ENCODE data around the gene APOOL. TPM values are rescaled to one million over a fixed set of nuclear protein-coding genes. Genes with fewer than 3 reads are reported as not detected.
A peak's percentile ranks its signal among the peaks of the same experiment; 100 is the strongest.
"Not testable (repeated sequence)": the region's sequence is repeated elsewhere in the genome, so short reads cannot be mapped to it uniquely, and the experiment has no call there.

Gene APOOL, protein sequence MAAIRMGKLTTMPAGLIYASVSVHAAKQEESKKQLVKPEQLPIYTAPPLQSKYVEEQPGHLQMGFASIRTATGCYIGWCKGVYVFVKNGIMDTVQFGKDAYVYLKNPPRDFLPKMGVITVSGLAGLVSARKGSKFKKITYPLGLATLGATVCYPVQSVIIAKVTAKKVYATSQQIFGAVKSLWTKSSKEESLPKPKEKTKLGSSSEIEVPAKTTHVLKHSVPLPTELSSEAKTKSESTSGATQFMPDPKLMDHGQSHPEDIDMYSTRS
- total RNA-seq (2014; rRNA removed; shearing (Covaris generic)): 10.4 and 11.1 TPM in 2 replicates

DNA sequence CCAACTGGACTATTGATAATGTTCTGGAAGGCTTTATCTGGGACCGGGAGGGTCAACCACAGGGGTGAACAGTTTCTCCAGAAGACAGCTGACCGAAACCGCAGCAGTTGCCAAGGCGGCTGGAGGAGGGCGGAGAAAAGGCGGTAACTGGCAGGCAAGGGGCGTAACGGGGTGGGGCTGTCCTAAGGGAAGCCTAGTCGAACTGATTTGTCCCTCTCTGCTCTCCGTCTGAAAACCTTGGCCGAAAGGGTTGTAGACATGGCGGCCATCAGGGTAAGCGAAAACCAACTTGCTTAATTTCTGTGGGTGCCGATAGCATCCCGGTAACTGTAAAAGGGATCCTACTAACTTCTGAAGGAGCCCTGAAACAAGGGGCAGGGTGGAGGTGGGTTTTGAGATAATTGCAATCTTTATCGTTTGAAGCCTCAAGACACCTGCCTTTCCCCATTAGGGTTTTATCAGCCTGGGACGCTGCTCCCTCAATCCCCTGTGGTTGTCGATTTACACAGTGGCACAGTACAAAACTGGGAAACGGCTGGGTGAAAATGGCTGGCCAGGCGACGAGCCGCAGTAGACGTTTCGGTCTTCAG lies at the start of gene APOOL:
APOOL (plus strand) TSS at position 223 of the 590 bp plus-strand sequence; CDS start at position 259, 36 bp downstream.
- peak; percentile 86 for DNase-seq (ENCODE audit: low read depth)

DNA sequence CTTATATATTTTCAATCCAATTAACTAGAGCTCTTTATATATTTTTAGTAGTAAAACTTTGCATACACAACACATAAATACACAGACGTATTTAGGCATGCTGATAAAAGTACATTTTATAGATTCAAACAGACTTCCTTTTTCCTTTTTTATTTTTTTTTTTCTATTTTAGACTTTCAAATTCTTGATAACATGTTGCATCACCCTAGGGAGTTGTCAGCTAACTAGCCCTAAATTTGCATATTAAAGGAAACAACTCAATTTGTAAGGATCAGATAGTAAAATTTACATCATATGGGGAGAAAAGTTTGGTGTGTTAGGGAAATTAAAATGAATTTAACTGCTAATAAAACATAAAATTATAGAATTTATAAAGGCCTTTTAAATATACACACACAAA lies 47.4 kb upstream of the APOOL start:
- no peak for DNase-seq (ENCODE audit: low read depth)

DNA sequence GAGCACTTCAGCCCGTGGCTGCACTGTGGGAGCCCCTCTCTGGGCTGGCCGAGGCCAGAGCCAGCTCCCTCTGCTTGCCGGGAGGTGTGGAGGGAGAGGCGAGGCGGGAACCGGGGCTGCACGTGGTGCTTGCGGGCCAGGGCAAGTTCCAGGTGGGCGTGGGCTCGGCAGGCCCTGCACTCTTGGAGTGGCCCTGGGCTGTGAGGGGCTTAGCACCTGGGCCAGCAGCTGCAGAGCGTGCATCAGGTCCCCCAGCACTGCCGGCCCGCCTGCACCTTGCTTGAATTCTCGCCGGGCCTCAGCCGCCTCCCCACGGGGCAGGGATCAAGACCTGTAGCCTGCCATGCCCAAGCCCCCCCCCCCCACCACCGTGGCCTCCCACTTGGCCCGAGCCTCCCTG lies 28.9 kb upstream of the APOOL start:
- DNase-seq (ENCODE audit: low read depth): no peak

DNA sequence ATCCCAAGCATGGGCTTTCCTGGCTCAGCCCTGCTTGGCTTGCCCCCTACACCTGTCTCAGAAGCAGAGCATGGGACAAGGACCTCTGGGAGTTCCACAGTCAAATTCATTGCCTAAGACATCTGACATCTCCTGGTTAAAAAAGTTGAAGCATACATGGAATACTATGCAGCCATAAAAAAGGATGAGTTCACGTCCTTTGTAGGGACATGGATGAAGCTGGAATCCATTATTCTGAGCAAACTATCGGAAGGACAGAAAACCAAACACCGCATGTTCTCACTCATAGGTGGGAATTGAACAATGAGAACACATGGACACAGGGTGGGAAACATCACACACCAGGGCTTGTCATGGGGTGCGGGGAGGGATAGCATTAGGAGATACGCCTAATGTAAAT lies 11.9 kb upstream of the APOOL start:
- DNase-seq (ENCODE audit: low read depth): not testable (repeated sequence)

DNA sequence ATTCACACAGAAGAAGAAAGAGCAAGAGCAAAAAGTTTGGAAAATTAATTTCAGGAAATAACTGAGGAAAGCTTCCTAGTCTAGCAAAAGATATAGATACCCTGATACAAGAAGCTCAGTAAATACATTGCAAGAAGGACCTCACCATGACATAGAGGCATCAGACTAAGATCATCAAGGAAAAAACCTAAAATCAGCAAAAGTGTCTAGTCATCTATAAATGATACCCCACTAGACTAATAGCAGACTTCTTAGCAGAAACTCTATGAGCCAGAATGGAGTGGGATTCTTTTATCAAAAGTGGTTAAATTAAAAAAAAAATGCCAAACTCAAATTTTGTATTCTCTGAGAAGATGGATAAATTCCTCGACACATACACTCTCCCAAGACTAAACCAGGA lies 10.5 kb upstream of the APOOL start:
- no peak for DNase-seq (ENCODE audit: low read depth)

DNA sequence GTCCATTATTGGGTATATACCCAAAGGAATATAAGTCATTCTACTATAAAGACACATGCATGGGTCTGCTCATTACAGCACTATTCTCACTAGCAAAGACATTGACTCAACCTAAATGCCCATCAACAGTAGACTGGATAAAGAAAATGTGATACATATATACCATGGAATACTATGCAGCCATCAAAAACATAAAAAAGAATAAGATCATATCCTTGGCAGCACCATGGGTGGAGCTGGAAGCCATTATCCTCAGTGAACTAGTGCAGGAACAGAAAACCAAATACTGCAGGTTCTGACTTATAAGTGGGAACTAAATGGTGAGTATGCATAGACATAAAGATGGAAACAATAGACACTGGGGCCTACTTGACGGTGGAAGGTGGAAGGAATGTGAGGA lies 2.3 kb upstream of the APOOL start:
- DNase-seq (ENCODE audit: low read depth): no peak

DNA sequence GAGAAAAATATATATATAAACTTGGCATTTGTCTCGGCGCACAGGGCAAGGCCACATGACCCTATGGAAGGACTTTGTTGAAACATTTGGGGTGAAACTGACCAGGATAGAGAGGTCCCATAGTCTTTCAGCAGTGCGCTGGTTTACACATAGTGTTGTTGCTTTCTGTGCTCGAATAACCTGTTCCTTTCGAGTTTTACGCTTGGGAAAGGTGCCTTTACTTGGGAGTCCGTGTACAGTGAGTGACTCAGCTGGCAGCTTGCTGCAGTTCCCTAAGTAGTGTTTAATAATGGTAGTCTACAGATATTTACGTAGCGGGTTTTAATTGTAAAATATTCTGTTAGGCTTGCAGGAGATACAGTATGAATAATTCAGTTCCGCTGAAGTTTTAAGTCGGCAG lies 578 bp downstream of the APOOL start:
- DNase-seq (ENCODE audit: low read depth): peak; percentile 2

DNA sequence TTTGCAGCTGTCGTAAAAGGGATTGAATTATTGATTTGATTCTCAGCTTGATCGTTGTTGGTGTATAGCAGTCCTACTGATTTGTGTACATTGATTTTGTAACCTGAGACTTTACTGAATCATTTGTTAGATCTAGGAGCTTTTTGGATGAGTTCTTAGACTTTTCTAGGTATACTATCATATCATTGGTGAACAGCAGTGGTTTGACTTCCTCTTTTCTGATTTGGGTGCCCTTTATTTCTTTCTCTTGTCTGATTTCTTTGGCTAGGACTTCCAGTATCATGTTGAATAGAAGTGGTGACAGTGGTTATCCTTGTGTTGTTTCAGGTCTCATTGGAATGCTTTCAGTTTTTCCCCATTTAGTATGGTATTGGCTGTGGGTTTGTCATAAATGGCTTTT lies 8.4 kb downstream of the APOOL start:
- DNase-seq (ENCODE audit: low read depth): no peak

DNA sequence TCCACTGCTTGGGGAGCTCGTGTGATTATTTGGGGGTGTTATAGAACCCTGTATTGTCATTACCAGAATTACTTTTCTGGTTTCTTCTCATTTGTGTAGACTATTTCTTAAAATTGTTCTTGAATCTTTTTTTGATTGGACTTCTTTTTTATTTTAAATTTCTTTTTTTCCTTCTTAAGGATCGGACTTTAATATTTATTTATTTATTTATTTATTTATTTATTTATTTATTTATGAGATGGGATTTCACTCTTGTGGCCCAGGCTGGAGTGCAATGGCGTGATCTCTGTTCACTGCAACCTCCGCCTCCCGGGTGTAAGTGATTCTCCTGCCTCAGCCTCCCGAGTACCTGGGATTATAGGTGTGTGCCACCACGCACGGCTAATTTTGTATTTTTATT lies 11.7 kb downstream of the APOOL start:
- not testable (repeated sequence) for DNase-seq (ENCODE audit: low read depth)

DNA sequence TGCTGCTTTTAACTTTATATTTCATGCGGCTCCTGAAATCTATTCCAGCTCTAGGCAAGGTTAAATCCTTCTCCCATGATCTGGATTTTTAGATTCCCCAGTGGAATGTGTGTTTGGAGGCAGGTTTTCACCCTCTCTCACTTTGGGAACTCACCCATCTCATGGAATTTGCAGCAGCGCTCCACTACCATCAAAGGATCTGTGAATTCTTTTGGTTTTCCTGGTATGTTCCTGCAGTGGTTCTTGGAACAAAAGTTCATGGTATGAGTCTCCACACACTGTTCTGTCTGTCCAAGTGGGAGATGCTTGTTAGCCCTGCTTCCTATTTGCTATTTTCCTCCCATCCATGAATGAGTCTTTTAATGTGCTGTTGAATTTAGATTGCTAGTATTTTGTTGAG lies 14.0 kb downstream of the APOOL start:
- DNase-seq (ENCODE audit: low read depth): no peak

DNA sequence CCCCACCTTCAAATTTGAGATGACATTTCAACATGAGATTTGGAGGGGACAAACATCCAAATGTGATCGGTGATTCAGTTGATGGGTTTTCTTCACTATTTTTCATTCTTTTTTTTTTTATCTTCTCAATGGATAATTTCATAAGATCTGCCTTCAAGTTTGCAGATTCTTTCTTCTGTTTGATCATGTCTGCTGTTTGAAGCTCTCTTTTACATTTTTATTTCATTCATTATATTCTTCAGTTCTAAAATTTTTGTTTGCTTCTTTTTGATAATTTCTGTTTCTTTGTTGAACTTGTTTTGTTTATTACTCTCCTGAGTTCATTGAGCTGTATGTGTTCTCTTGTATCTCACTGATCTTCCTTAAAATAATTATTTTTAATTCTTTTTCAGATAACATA lies 14.8 kb downstream of the APOOL start:
- DNase-seq (ENCODE audit: low read depth): no peak

DNA sequence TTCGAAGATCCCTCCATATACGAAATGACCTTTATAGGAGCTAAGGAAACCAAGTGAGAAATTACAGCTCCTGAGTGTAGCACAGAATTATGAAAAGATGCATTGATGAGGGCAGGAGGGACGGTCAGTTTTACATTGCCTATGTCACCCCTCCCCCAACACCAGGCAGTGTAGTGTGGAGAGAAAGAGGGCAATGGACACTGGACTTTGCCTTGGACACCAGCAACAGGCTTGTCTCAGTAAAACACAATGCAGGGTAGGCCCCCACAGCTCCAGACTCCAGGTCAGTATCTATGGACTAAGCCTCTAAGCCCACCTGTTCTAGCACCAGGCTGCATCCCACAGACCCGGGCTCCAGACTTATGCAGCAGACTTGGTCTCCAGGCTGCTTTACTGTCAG lies 16.5 kb downstream of the APOOL start:
- no peak for DNase-seq (ENCODE audit: low read depth)

DNA sequence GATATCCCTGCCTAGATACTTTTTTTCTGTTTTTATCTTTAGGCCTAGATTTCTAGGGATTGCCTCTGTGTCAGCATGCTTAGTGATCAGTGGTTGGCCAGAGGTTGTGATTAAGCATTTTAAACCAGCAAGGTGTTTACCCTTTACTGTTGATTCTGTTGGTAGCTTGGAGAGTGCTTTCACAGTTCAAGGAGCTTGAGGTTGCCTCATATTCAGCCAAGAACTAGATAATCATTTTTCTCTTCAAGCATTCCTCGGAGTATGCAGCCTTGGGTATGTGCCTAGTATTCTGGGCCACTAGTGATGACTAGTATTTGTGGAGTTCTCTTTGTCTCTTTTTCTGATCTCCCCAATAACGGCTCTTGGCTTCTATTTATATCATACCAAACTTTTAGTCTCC lies 20.4 kb downstream of the APOOL start:
- DNase-seq (ENCODE audit: low read depth): no peak

DNA sequence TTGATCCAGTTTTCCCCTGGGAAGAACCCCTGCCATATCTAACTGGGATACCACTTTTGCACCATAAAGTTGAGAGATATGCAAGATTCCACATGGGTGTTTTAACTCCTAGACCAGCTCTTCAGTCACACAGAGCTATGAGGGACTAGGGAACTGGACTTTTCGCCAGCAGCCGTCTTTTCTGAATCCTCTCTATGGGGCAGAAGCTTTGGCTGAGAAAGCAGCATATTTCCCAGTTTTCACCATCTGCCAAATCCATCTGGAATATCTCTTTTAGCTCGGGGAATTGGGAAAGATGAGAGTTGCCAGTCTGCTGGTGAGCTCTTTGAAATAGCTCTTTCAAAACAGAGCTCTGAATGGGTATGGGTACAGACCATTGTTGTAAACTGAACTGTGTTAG lies 20.9 kb downstream of the APOOL start:
- DNase-seq (ENCODE audit: low read depth): no peak

DNA sequence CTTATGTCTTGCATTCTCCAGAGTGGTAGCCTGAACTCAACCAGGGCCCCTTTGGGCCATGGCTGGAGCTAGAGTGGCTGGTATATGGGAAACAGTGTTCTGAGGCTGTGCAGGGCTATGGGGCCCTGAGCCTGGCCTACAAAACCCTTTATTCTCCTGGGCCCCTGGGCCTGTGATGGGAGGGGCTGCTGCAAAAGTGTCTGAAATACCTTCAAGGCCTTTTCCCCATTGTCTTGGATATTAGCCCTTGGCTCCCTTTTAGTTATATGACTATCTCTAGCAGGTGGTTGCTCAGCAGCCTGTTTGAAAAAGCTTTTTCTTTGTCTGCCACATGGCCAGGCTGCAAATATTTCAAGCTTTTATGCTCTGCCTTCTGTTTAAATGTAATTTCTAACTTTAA lies 22.5 kb downstream of the APOOL start:
- DNase-seq (ENCODE audit: low read depth): no peak

DNA sequence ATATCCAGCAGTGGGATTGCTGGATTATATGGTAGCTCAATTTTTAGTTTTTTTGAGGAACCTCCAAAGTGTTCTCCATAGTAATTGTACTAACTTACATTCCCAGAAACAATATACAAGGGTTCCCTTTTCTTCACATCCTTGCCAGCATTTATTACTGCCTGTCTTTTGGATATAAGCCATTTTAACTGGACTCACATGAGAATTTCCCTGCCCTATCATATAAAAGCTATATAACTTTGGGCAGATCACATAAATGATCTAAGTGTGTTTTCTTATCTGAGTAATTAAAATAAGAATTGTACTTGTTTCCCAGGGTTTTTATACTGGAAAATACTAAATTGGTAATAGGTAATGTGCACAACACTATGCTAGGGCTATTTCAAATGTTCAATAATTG lies 25.4 kb downstream of the APOOL start:
- no peak for DNase-seq (ENCODE audit: low read depth)

DNA sequence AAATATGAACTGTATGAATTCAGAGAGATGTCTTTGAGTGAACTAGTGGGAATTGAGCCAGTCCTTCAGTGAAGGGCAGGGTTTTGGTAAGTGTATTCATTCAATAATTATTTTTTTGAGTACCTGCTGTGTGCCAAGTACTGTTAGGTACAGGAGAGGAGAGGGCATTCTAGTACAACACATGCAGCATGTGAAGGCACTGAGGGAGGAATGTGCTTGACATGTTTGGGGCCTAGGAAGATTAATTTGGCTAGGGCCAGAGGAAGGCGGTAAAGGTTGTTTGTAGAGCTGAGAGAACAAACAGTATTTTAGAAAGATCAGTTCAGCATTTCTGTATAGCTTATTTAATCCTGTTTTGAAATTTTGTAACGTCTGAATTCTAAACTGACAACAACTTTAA lies 27.8 kb downstream of the APOOL start:
- no peak for DNase-seq (ENCODE audit: low read depth)

DNA sequence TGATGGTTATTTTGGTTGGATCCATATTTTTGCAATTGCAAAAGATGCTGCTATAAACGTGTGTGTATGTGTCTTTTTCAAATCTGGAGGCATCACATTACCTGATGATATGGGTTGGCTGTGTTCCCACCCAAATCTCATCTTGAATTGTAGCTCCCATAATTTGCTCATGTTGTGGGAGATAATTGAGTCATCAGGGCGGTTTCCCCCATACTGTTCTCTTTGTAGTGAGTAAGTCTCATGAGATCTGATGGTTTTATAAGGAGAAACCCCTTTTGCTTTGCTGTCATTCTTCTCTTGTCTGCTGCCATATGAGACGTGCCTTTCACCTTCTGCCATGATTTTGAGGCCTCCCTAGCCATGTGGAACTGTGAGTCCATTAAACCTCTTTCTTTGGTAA lies 33.4 kb downstream of the APOOL start:
- DNase-seq (ENCODE audit: low read depth): no peak

DNA sequence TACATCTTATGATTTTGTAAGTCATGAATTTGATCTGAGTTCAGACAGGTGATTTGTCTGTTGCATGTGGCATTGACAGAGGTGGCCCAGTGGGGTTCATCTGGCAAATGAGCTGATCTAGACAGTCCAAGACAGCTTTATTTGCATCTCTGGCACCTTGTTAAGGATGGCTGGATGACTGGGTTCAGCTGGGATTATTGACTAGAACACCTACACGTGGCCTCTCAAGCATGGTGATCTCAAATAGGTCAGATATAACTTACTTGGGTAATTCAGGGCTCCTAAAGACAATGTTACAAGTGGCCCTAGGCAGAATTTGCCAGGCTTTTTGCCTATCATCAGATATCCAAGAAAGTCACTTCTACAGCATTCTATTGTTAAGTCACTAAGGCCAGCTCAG lies 48.0 kb downstream of the APOOL start:
- DNase-seq (ENCODE audit: low read depth): no peak

DNA sequence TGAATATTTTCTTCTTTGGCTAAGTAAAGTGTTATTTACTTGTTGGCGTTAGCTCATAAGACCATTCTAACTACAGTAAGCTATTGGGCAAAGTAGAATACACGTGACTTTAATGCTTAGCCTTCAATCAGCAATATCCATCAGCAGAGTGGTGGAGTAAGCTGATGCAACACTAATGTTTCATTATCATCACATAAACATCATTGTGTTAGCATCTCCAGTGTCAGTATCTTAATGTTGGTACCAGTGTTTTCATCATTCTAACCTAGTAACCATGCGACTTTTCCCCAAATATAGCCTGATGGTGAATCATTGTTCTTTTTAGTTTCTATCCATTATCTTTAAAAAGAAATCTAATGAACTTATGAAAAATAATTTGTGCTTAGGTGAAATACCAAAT lies 48.5 kb downstream of the APOOL start:
- DNase-seq (ENCODE audit: low read depth): peak; percentile 0

DNA sequence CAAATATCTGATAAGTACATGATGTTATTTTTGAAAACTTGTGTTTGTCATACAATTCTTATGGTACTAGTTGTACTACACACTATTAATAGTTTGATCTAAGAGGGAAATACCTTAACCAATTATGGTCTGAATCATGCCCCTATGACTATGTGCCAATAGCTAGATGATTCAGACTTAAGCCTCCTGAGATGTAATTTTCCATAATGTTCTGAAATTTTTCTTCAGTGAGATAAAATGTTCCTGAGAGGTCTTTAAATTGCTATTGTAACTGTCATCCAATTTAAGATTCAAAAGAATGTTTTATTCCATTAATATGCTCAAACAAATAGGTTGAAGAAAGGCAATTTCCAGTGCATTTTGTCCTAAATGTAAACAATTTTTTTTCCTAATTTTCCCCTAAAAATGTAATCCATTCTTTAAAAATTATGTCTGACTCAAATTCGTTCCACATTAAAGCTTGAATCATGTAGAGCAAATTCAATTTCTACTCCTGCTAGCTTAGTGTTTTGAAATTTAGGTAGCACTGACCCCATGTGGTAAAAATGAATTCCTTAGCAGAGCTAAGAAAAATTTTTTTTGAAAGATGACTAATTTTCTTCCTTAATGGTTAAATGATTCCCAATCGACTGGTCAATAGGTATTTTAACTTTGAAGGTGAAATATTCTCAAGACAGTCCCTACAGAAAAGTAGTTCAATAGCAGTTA lies 49.1 kb downstream of the APOOL start:
- DNase-seq (ENCODE audit: low read depth): peak; percentile 13

DNA sequence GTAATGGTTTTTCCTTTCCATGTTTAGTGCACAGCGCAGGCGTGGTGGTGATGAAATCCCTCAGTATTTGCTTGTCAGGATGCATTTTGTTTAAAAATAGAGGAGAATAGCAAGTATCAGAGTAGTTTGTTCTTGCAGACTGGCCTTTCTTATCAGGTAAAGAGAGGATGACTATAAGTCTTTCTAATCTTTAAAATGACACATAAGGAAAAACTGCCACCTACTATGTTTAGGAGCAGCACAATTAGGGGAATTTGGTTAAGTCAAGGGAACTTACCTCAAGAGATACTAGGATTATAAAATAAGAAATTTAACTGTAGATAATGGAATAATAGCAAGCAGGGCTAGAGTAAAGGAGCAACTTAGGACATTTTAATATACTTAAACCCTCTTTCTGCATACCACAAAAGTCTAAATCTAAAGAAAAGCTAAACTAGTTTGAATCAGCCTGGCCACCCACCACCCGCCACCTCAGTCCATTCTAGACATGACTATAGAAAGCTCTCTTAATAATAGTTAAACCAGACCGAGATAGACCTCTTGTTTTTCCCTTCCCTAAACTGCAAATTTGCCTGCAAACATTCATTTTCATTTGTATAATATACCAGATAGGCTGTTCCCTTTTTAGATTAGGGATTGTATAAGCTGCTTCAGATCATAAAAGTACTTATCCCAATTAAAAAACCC lies 62.0 kb downstream of the APOOL start:
- DNase-seq (ENCODE audit: low read depth): no peak

DNA sequence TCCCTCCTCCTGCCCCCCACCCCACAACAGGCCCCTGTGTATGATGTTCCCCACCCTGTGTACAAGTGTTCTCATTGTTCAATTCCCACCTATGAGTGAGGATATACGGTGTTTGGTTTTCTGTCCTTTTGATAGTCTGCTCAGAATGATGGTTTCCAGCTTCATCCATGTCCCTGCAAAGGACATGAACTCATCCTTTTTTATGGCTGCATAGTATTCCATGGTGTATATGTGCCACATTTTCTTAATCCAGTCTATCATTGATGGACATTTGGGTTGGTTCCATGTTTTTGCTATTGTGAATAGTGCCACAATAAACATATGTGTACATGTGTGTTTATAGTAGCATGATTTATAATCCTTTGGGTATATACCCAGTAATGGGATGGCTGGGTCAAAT lies 73.6 kb downstream of the APOOL start:
- not testable (repeated sequence) for DNase-seq (ENCODE audit: low read depth)
